HG03025 (cell line): ENCODE results near the gene GNA15.

ENCODE experiments used
- ATAC-seq: cut with Tn5 transposase; IDR thresholded peaks from one replicate; pipeline ENCODE4 v1.9.1; 2021; ENCODE audit warnings: mild to moderate bottlenecking, moderate library complexity; ENCODE audit not compliant: unreplicated experiment, low FRiP score

Gene GNA15

DNA sequence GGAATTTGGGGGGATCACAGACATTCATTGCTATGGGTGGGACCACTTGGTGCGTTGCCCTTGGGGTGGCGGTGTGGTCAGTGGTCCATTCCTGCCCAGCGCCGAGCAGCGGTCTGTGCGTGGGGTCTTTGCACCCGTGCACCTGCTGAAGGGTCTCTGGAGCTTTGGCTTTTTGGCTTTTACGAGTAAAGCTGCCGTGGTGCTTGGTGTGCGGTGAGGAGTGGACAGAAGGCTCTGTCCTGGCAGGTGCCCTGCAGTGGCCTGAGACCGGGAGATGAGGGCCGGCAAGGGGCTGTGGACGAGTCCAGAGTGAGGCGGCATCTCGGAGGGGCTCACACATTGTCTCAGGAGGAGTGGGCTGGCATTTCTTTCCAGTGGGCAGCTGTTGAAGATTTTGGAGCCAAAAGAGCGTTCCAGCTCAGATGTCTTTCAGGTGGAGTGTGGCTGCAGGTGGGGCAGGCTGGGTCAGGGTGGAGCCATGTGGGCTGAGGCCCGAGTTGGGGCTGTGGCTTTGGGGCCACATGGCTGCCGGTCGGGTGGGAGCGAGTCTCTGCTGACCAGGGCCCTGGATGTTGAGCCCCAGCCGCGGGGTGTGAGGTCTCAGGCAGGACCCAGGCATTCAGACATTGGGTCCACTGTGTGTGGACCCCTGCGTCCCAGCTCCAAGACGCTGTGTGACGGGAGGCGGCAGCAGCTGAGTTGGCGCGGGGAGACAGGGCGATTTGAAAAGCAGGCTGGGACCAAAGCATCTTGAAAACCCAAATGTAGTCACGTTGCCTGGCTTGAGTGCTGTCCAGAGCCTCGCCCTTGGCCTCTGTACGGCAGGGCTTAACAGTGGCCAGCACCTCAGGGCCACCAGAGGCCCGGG is 30.0 kb upstream of the GNA15 start:
- no peak for ATAC-seq

DNA sequence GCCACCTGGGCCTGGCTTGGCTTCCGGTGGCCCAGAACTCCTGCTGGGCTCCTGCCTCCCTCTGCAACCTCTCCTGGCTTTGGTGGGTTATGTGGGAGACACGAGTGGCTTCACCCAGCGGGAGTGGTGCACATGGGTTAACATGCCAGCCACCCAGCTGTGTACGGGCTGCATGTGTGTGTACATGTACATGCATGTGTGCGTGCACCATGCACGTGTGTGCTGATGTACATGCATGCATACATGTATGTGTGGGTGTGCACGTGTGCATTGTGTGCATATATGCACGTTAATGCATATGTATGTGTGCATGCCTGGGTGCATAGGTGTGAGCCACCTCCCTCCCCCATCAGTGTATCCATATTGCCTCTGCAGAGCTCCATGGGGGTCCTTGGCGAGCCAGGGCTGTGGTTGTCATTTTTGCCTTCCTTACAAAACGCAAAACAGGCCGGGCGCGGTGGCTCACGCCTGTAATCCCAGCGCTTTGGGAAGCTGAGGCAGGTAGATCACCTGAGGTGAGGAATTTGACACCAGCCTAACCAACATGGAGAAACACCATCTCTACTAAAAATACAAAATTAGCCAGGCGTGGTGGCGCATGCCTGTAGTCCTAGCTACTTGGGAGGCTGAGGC is 29.2 kb upstream of the GNA15 start:
- ATAC-seq = no peak

DNA sequence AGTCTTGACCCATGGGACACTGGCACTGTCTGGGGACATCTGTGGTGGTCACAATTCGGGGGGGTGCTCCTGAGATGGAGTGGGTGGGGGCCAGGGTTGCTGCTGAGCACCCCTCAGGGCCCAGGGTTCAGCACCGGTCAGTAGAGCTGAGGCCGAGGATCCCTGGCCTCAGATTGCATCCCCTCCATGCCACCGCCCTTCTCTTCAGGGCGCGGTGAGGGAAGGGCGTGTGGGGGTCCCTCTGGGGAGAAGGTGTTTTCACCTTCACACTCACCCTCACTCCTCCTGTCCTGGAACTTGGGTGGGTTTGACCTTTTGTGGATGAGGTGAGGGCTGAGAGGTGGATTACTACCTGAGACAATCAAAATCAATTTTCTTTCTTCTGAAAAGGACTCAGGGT is 28.2 kb upstream of the GNA15 start:
- ATAC-seq = no peak

DNA sequence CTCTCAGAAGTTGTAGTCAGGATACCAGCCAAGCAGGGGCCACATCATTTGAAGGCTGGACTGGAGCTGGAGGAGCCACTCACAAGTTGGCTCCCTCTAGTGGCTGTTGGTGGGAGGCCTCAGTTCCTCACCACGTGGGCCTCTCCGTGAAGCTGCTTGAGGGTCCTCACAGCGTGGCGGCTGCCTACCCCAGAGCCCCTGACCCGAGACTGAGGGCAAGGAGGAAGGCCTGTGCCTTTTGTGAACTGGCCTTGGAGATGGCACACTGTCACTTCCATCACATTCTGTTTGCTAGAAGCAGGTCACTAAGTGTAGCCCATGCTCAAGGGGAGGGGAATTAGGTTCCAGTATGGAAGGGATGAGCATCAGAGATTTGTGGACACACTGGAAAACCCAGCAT is 27.1 kb upstream of the GNA15 start:
- no peak for ATAC-seq

DNA sequence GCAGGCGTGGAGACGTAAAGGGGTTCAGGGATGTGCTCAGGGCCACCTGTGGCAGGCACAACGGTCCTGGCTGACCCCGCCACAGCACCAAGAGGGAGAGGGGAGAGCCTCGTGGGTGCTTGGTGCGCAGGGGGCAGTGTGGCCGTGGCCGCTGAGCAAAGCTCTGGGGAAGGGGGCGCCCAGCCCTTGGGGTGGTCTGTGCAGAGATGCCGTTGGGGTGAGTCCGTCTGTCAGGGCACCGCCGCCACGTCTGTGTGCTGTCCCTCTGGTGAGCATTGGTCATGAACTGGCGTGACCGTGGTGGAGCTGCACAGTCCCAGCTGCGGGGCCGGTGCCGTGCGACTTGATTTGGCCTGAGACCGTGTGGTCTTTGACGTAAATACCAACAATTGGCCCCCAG is 26.3 kb upstream of the GNA15 start:
- no peak for ATAC-seq

DNA sequence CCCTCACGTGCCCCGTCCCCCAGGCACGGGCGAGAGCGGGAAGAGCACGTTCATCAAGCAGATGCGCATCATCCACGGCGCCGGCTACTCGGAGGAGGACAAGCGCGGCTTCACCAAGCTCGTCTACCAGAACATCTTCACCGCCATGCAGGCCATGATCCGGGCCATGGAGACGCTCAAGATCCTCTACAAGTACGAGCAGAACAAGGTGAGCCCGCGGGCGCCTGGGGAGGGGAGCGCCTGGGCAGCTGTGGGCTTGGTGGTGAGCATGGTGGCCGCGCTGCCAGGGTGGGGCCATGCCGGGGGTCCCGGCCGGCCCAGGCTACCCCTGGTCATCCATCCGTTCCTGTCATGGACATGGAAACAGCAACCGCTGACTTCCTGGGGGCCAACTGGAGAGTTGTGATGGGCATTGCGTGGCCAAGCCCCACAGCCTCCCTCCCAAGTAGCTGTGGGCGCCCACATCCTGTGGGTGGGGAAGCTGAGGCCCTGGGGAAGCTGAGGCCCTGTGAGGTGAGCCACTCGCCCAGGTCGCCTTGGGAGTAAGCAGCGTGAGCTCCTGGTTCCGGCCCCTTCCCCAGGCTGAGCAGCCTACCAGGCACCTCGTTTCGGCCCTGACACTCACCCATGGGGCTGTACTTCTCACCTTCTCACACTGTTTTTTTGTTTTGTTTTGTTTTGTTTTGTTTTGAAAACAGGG is 25.6 kb upstream of the GNA15 start:
- ATAC-seq = no peak

DNA sequence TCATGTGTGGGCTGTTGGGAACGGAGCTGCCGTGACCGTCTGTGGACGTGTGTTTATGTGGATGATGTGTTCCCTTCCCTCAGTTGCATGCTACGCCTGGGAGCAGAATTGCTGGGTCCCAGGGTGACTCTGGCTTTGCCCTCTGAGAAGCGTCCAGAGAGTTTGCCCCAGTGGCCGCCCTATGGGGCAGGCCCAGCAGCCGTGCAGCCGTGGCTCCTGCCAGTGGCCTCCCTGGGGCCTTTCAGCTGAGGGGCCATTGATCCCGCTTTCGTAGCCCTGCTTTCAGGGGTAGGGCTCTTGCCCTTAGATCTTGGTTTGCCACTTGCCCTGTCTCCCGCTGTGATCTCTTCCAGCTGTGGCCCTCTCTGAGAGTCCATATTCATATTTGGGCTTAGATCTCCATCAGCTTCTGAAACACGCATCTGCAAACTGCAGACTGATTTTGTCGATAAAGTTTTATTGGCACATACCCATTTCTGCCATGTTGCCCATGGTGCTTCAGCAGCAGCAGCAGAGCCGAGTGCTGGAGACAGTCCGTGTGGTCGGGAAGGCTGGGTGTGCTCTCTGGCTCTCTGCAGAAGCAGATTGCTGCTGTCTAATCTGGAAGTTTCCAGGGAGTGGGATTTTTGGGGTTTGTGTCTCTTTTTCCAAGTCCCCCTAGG is 24.1 kb upstream of the GNA15 start:
- no peak for ATAC-seq

DNA sequence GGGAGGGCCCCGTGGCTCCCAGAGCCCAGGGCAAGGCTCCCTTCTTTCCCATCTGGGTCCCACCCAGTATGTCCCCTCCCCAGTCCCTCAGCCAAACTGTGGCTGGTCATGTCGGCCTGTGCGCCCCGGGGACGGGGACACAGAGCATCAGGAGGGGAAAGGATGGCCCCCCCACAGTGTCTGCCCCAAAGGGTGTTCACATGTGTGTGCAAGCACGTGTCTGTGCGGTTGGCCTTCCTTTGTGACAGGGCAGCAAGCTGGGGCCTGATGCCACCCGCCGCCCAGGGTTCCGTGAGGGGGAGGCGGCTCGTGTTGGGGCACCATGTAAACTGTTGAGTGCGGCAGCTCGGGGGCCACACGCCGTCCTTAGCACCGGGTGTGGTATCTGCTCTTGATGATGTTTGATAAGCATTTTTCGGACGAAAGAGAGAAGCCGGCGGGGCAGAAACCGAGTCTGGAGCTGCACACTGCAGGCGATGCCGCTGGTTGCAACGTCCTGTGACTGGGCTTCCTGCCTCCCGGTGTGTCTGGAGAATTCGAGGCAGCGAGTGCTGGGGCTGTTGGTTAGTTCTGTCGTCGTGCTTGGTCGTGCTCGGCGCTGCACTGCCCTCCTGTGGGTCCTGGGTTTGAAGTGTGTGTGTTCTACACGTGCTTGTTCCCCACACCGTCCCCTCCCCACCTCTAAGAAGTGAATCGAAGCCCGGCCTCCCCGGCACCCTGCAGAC is 23.3 kb upstream of the GNA15 start:
- ATAC-seq = no peak

DNA sequence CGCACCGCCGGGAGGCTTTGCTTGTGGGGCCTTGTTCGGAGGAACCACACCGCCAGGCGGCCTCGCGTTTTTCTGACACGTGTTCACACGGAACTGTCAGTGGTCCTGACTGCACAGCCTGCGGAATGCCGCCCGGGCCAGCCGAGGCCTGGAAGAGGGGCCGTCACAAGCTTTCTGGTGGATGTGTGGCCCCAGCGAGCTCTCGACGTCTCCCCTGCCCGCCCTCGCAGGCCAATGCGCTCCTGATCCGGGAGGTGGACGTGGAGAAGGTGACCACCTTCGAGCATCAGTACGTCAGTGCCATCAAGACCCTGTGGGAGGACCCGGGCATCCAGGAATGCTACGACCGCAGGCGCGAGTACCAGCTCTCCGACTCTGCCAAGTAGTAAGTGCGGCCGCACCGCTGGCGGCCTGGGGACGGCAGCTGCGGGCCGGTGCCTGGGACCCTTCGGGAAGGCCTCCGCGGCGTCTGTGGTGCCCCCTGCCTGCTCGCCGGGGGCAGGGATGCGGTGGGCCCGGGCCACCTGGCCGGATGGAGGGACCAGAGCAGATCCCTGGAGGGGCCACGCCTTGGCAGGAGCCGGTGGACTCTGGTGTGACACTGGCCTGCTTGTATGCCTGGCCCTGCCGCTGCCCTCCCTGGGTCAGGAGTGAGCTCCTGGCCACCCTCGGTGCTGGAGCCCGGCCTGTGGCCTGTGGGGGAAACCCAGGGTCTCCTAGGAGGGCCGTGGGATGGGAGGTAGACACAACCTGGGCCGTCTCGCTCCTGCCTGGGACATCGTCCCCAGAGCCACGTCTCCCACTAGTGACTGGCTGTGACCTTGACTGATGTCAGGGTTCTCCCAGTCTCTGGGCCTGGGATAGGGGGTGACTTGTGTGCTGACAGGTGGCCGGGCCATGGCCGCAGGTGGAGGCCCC is 22.5 kb upstream of the GNA15 start:
- no peak for ATAC-seq

DNA sequence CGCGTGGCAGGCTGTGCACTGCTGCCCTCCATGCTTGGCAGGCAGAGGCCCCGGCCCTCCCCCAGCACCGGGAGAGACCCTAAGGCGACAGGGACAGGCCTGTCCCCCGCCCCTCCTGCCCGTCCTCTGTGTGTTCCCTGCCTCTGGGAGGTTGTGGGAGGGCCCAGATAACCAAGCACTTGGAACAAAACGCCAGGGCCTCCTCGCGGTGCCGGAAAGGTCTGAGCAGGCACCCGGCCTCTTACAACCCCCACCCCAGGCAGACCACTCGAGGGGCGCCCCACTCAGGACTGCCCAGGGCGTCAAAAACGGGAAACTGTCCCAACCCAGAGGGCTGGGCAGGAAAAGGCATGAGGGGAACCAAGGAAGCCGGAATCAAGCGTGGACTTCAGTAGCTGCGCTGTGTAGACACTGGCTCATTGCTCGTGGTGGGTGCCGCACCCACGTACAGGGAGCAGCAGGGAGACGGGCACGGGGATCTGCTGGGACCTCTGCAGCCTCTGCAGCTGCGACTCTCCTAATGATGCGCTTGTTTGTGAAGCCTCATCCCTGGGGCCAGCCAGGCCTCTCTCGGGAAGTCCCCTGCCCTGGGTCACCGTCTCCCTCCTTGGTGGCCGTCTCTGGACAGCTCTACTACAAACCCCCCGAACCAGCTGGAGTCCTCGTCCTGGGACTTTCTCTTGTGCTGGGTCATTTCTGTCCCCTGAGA is 21.7 kb upstream of the GNA15 start:
- no peak for ATAC-seq

DNA sequence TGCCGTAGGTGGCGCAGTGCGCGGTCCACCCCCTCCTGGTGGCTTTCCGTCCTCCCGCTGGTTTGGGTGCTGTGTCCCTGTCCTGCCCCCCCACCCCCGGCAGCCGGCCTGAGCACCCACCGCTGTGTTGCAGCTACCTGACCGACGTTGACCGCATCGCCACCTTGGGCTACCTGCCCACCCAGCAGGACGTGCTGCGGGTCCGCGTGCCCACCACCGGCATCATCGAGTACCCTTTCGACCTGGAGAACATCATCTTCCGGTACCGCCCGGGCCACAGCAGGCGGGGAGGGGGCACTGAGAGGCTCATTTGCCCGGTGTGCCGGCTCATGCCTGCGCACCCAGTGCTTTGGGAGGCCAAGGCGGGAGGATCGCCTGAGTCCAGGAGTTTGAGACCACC is 21.0 kb upstream of the GNA15 start:
- no peak for ATAC-seq

DNA sequence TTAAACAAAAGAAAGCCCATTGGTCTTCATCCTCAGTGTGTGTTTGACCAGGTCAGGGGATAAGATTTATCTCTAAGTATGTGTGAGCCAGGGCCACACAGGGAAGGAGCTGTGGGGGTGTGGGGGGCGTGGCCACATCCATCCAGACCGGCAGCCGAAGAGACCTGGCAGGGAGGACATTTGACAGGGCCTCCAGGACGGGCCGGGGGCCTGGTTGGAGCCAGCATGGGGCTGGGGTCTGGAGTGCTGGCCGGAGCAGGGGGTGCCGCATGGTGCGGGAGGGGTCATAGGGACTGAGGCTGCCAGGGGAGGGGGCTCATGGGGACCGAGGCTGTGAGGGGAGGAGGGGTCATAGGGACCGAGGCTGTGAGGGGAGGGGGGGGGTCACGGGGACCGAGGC is 20.4 kb upstream of the GNA15 start:
- ATAC-seq = no peak

DNA sequence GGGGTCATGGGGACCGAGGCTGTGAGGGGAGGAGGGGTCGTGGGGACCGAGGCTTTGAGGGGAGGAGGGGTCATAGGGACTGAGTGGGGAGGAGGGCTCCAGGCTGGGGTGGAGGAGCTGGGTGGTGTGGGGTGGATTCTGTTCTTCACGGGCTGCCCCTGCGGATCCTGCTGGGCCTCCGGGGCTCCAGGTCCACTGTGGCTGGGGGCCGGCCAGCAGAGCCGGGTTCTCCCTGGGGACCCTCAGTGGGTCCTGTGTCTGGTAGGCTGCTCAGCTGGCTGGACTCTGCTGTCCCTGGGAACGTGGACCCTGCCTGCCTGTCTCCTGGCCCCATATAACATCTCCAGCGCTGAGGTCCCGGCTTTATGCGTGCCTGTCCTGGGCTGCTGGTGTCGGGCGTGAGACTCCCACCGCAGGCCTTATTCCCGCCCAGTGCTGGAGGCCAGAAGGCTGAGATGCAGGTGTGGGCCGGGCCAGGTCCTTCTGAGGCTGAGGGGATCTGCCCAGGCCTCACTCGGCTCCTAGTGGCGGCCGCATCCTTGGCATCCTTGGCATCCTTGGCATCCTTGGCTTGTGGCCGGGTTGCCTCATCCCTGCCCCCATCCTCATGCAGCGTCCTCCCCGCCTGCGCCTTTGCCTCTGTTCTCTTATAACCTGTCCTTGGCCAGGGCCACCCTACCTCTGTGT is 19.8 kb upstream of the GNA15 start:
- no peak for ATAC-seq

DNA sequence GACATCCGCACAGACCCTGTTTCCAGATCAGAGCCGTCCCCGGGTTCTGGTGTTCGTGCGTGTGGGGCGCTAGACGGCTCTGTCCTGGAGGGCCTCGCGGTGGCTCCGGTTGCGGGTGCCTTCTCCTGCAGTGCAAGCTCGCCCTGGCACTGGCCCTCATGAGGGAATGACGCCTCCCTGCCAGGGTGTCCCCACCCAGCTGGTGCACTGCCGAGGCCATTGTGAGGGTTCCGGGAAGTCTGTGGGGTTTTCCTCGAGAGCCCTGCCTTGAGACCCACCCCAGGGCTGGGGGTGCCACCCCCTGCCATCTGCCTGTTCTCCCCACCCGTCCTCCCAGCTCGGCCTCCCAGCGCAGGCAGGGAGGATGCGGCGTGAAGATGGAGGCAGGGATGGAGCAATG is 19.2 kb upstream of the GNA15 start:
- no peak for ATAC-seq

DNA sequence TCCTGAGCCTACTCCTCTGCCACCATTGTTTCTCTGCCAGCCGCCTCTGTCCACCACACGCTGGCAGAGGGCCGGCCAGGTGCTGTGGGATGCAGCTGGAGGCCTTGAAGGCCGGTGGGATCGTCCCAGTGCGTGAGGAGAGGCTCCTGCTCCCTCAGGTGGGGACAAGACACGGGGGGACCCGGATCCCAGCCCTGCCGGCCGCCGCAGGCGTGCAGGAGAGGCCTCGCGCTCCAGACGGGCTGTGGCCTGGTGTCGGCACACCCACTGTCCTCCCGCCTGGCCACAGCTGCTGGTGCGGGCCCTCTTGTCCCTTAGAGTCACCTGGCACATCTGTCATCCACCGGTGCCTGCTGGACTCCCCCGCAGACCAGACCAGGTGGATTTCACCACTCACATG is 18.1 kb upstream of the GNA15 start:
- ATAC-seq = no peak

DNA sequence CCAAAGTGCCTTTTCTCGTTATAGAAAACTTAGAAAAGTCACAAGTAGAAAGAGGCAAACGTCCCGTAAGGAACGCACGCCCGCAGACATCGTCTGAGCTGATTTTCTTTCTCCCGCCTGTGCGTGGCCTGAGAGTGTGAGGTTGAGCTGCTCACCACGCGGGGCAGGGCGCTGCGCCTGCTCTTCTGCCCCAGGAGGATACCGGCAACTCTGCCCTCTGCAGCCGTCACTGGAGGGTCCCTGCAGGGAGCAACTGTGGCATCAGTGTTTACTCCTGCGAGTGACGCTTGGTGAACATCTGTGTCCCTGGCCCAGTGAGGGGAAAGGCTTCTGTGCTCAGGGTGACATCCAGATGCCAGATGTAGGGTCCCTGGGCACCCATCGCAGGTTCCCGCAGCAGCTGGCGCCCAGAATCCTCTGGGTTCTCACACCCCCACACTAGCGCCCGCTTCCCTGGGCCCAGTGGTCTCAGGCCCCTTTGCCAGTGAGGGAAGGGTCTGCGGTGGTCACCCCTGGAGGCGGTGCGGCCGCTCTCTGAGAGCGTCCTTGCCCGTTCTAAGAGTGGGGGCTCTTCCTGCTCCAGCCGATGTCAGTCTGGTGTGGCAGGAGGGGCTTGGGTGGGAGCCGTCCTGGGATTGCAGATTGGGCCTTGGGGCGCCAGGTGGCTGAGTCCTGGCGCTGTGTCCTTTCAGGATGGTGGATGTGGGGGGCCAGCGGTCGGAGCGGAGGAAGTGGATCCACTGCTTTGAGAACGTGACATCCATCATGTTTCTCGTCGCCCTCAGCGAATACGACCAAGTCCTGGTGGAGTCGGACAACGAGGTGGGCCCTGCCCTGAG is 17.4 kb upstream of the GNA15 start:
- ATAC-seq = no peak

DNA sequence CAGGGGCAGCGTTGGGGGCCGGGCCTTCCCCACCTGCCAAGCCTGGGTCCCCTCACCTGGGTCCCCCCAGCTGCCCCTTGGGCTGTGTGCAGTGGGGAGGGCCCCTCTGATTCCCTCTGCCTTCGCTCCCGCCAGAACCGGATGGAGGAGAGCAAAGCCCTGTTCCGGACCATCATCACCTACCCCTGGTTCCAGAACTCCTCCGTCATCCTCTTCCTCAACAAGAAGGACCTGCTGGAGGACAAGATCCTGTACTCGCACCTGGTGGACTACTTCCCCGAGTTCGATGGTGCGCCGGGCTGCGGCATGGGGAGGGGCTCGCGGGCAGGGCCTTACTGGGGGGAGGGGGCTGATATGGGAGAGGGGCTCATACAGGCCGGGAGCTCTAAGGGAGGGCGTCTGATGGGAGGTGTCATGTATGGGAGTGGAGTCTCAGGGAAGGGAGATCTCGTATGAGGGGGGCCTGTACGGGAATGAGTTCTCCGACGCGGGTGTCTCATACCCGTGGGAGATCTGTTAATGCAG is 16.7 kb upstream of the GNA15 start:
- no peak for ATAC-seq
